Measurements from ENCODE around the gene ADAMTS17. TPM values are rescaled to one million over a fixed set of nuclear protein-coding genes. Genes with fewer than 3 reads are reported as not detected.

ADAMTS17 gene
- total RNA-seq, 1 experiment from 2014 or later = 3.2 TPM

DNA sequence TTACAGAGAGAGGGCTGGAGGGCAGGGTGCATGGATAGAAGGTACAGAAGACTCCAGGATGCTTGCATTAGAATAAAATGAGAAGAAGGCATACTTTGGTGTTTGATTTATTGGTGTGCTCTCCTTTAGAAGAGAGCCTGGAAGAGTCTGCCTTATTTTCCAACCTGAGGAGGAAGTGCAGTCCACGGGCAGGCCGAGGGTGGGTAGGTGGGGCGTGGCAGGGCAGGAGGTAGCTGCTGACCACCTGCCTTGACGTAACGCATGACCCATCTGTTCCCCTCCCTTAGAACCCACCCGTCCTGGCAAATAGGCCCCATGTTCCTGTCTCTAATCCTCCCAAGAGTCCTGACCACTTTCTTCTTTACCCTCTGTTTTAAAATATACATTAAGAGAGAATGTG, 386.2 kb downstream of the ADAMTS17 start:
- BruUV-seq (replicated peaks) = no TSS peak
- H3K9me2 ChIP-seq (ENCODE audit: insufficient read depth) = no peaks in the 10 kb centered on the region
- H4K20me1 ChIP-seq (ENCODE audit: insufficient read depth) = no peaks in the 10 kb centered on the region

GRCh38 chr15:99955181-99955525, 386.6 kb downstream of the ADAMTS17 start:
- Histone ChIP-seq H3F3A (ENCODE audit: insufficient read depth, low read depth) (no peaks in the 10 kb centered on the region), H3K4me1 (replicated peaks; ENCODE audit: insufficient read depth) (no peaks in the 10 kb centered on the region), H3K27me3 (ENCODE audit: insufficient read depth, low read depth) (no peaks in the 10 kb centered on the region), H4K20me1 (ENCODE audit: insufficient read depth) (no peaks in the 10 kb centered on the region), H3K79me2 (ENCODE audit: low read depth) (no peaks in the 10 kb centered on the region), H3K36me3 (ENCODE audit: low read depth) (no peaks in the 10 kb centered on the region), H3K4me2 (no peak overlapping the region), H3K27ac (no peak overlapping the region), H2AFZ (no peak overlapping the region), H3K9me2 (ENCODE audit: insufficient read depth) (no peaks in the 10 kb centered on the region), H3K9me3 (ENCODE audit: insufficient read depth, low read depth) (no peaks in the 10 kb centered on the region), H3K4me3 (no peak overlapping the region)
- intact Hi-C loops (cut with micrococcal nuclease; ENCODE audit: unreplicated experiment) = no loop called here
- no TSS peak for BruUV-seq (replicated peaks)
- POLR2A ChIA-PET (ENCODE audit: unreplicated experiment) = no interaction called here
- no peak for DNase-seq
- CTCF ChIA-PET = no interaction called here
- TF ChIP-seq EZH2 (IDR thresholded peaks at IDR 0.05; ENCODE audit: low read depth) = no peak
- TF ChIP-seq CTCF (conservative IDR thresholded peaks at IDR 0.05) = no peak

More for the DNA sequence above, 386.2 kb downstream of the ADAMTS17 start:
- Histone ChIP-seq H3K4me2 (no peak overlapping the region), H3K4me1 (replicated peaks; ENCODE audit: insufficient read depth) (no peaks in the 10 kb centered on the region), H3K27me3 (ENCODE audit: insufficient read depth, low read depth) (no peaks in the 10 kb centered on the region), H3K9me3 (ENCODE audit: insufficient read depth, low read depth) (no peaks in the 10 kb centered on the region), H3F3A (ENCODE audit: insufficient read depth, low read depth) (no peaks in the 10 kb centered on the region), H3K36me3 (ENCODE audit: low read depth) (no peaks in the 10 kb centered on the region), H2AFZ (no peak overlapping the region), H3K4me3 (no peak overlapping the region), H3K79me2 (ENCODE audit: low read depth) (no peaks in the 10 kb centered on the region), H3K27ac (no peak overlapping the region)
- ChIA-PET POLR2A (ENCODE audit: unreplicated experiment) (no interaction called here), CTCF (interaction anchor here (0.6 kb wide), 1 partner anchor 168 kb away, joined by 5 read pairs; no protein-coding TSS in a partner anchor)
- no peak for TF ChIP-seq CTCF (conservative IDR thresholded peaks at IDR 0.05)
- TF ChIP-seq EZH2 (IDR thresholded peaks at IDR 0.05; ENCODE audit: low read depth) = no peak
- intact Hi-C loops (cut with micrococcal nuclease; ENCODE audit: unreplicated experiment) = no loop called here
- DNase-seq = no peak

- Histone ChIP-seq H3K27me3 (ENCODE audit: insufficient read depth, low read depth) (no peaks in the 10 kb centered on the region), H3K36me3 (ENCODE audit: low read depth) (no peaks in the 10 kb centered on the region), H3K4me2 (no peak overlapping the region), H3K4me1 (replicated peaks; ENCODE audit: insufficient read depth) (no peaks in the 10 kb centered on the region), H3F3A (ENCODE audit: insufficient read depth, low read depth) (no peaks in the 10 kb centered on the region), H3K4me3 (no peak overlapping the region), H3K27ac (no peak overlapping the region), H3K9me2 (ENCODE audit: insufficient read depth) (no peaks in the 10 kb centered on the region), H3K9me3 (ENCODE audit: insufficient read depth, low read depth) (no peaks in the 10 kb centered on the region), H3K79me2 (ENCODE audit: low read depth) (no peaks in the 10 kb centered on the region), H2AFZ (no peak overlapping the region), H4K20me1 (ENCODE audit: insufficient read depth) (no peaks in the 10 kb centered on the region)
- DNase-seq = no peak
- intact Hi-C loops (cut with micrococcal nuclease; ENCODE audit: unreplicated experiment) = no loop called here
- ChIA-PET POLR2A (ENCODE audit: unreplicated experiment) (no interaction called here), CTCF (no interaction called here)
- TF ChIP-seq EZH2 (IDR thresholded peaks at IDR 0.05; ENCODE audit: low read depth) (no peak), CTCF (conservative IDR thresholded peaks at IDR 0.05) (no peak)
- BruUV-seq (replicated peaks) = no TSS peak
Measured at GRCh38 chr15:99954361-99955180, 387.2 kb downstream of the ADAMTS17 start.
